T-helper 2 cell treated with Interferon-gamma antibody and Interleukin-4, amounts not matched to agents 5 μg/mL and 100 μg/mL, for 36 hours (primary cell): ENCODE data around the gene GSK3A.
"Not testable (repeated sequence)": the region's sequence is repeated elsewhere in the genome, so short reads cannot be mapped to it uniquely, and the experiment has no call there.

Source experiments
- DNase-seq: peaks from one replicate; pipeline ENCODE4 v3.0.0; 2021; ENCODE audit warnings: low spot score
- H3K27ac Mint-ChIP-seq: one replicate; pipeline ENCODE4 v1.8.0; 2021; ENCODE audit warnings: mild to moderate bottlenecking, mixed read lengths
- H3K27me3 Mint-ChIP-seq: one replicate; pipeline ENCODE4 v1.8.0; 2021; ENCODE audit warnings: low read depth, mixed read lengths
- H3K36me3 Mint-ChIP-seq: one replicate; pipeline ENCODE4 v1.8.0; 2021; ENCODE audit warnings: low read depth, mixed read lengths
- H3K4me1 Mint-ChIP-seq: one replicate; pipeline ENCODE4 v1.8.0; 2021; ENCODE audit warnings: low read depth, mixed read lengths
- H3K4me3 Mint-ChIP-seq: one replicate; pipeline ENCODE4 v1.8.0; 2022; ENCODE audit warnings: mild to moderate bottlenecking, moderate library complexity, mixed read lengths
- H3K9me3 Mint-ChIP-seq: one replicate; pipeline ENCODE4 v1.8.0; 2021; ENCODE audit warnings: mixed read lengths

GSK3A gene

DNA sequence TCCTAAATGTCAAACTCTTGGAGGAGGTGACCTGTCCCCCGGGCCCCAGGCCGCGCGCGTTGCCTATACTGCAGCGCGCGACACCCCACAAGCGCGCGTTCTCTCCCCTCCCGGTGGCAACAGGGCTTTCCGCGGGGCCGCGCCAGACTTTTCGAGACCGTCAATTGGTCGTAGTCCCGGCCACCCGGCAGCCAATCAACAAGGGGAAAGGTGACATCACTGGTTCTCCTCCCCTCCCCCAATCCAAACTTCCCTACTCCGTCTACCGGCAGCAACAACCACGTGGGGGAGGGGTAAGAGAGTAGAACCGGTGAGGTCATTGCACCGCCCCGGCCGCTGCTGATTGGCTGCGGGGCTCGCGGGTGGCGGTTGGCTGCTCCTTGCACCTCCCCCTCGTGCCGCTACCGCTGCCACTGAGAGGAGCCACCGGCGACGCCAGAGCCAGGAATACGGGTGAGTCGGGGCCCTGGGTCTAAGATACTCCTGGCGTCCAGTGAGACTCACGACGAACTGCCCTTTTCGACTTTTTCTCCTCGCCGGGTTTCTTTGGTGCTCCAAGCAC is 25.8 kb upstream of the GSK3A start:
- peak; percentile 99 for DNase-seq
- peaks cover 28% of the 10 kb centered on the region for H3K4me1 Mint-ChIP-seq
- no peaks in the 10 kb centered on the region for H3K9me3 Mint-ChIP-seq
- H3K27ac Mint-ChIP-seq, result no peak overlapping the region
- no peaks in the 10 kb centered on the region for H3K27me3 Mint-ChIP-seq
- H3K4me3 Mint-ChIP-seq, result no peak overlapping the region
- H3K36me3 Mint-ChIP-seq, result peaks cover 7% of the 10 kb centered on the region

DNA sequence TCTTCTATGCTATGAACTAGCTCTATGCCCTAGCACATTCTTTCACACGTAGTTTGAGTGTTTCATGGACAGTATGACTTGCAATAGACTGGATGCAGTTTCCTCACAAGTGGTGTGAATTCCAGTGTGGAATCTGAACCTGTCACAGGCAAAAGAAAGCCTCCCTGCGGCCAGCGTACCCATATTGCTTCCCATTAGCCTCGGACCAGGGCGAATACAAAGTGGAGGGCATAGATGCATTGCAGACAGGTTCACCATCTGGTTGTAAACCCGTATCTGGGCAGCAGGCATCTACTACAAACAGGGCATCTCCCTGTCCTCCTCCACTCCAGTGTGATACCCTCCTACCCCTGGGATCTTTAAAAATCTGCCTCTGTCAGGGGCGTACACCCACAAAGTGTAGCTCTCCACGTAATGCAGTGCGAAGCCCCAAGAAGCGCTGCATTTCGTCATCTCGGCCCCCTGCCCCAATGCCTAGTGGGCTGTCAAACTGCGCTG is 25.3 kb upstream of the GSK3A start:
- DNase-seq, result no peak
- Mint-ChIP-seq H3K36me3 (peaks cover 7% of the 10 kb centered on the region), H3K27me3 (peaks cover 1% of the 10 kb centered on the region), H3K27ac (no peak overlapping the region), H3K9me3 (no peaks in the 10 kb centered on the region), H3K4me3 (no peak overlapping the region), H3K4me1 (peaks cover 29% of the 10 kb centered on the region)

DNA sequence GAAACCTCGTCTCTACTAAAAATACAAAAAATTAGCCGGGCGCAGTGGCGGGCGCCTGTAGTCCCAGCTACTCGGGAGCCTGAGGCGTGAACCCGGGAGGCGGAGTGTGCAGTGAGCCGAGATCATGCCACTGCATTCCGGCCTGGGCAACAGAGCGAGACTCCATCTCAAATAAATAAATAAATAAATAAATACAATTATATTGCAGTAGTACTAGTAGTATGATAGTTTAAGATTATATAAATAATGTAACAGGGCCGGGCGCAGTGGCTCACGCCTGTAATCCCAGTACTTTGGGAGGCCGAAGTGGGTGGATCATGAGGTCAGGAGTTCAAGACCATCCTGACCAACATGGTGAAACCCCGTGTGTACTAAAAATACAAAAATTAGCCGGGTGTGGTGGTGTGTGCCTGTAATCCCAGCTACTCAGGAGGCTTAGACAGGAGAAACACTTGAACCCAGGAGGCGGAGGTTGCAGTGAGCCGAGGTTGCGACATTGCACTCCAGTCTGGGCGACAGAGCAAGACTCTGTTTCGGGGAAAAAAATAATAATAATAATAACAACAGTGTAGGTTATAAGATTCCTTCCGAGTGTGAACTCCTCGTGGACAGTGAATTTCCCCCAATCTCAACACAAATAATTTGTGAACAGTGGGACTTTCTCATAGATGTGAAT is 24.7 kb upstream of the GSK3A start:
- not testable (repeated sequence) for H3K27ac Mint-ChIP-seq, DNase-seq, H3K27me3 Mint-ChIP-seq, H3K36me3 Mint-ChIP-seq, H3K9me3 Mint-ChIP-seq, H3K4me3 Mint-ChIP-seq
- peaks cover 30% of the 10 kb centered on the region for H3K4me1 Mint-ChIP-seq

DNA sequence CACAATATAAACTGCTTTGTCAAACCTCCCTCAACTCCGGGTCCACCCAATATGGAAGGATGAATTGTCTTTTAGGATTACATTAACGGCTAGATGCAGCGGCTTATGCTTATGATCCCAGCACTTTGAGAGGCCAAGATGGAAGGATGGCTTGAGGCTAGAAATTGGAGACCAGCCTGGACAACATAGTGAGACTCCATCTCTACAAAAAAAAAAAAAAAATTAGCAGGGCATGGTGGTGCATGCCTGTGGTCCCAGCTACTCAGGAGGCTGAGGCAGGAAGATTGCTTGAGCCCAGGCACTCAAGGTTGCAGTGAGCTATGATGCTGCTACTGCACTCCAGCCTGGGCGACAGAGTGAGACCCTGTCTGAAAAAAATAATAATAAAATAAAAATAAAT is 23.7 kb upstream of the GSK3A start:
- H3K9me3 Mint-ChIP-seq, H3K36me3 Mint-ChIP-seq, DNase-seq, H3K27ac Mint-ChIP-seq, H3K27me3 Mint-ChIP-seq, H3K4me3 Mint-ChIP-seq: not testable (repeated sequence)
- H3K4me1 Mint-ChIP-seq, result peaks cover 25% of the 10 kb centered on the region

DNA sequence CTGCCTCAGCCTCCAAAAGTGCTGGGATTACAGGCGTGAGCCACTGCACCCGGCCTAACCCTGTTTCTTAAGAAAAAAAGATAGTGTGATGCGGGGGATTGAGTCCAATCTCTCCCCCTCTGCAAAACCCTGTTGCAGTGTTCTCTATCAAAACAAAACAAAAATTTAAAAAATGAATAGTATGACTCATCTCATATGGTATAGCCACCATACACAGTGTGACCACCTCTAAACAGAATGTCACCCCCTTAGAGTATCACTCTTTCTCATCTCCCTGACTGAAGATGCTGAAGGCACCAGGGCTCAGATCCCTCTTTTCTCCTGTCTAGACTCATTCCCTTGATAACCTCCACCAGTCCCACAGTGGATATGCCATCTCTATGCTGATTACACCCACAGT is 19.4 kb upstream of the GSK3A start:
- no peaks in the 10 kb centered on the region for H3K9me3 Mint-ChIP-seq
- no peaks in the 10 kb centered on the region for H3K36me3 Mint-ChIP-seq
- H3K27me3 Mint-ChIP-seq, result peaks cover 5% of the 10 kb centered on the region
- H3K4me1 Mint-ChIP-seq, result peaks cover 3% of the 10 kb centered on the region
- no peak overlapping the region for H3K4me3 Mint-ChIP-seq
- DNase-seq, result no peak
- no peak overlapping the region for H3K27ac Mint-ChIP-seq

DNA sequence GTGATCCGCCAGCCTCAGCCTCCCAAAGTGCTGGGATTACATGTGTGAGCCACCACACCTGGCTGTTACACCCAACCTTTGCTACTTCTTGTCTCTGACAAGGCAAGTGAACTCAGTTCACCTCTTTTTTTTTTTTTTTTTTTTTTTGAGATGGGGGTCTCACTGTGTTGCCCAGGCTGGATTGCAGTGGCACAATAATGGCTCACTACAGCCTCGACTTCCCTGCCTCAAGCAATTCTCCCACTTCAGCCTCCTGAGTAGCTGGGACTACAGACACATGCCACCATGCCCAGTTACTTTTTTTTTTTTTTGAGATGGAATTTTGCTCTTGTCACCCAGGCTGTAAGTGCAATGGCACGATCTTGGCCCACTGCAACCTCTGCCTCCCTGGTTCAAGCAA is 15.4 kb upstream of the GSK3A start:
- DNase-seq, H3K27ac Mint-ChIP-seq, H3K36me3 Mint-ChIP-seq, H3K9me3 Mint-ChIP-seq, H3K4me3 Mint-ChIP-seq: not testable (repeated sequence)
- peaks cover 13% of the 10 kb centered on the region for H3K4me1 Mint-ChIP-seq
- H3K27me3 Mint-ChIP-seq, result peaks cover 14% of the 10 kb centered on the region

DNA sequence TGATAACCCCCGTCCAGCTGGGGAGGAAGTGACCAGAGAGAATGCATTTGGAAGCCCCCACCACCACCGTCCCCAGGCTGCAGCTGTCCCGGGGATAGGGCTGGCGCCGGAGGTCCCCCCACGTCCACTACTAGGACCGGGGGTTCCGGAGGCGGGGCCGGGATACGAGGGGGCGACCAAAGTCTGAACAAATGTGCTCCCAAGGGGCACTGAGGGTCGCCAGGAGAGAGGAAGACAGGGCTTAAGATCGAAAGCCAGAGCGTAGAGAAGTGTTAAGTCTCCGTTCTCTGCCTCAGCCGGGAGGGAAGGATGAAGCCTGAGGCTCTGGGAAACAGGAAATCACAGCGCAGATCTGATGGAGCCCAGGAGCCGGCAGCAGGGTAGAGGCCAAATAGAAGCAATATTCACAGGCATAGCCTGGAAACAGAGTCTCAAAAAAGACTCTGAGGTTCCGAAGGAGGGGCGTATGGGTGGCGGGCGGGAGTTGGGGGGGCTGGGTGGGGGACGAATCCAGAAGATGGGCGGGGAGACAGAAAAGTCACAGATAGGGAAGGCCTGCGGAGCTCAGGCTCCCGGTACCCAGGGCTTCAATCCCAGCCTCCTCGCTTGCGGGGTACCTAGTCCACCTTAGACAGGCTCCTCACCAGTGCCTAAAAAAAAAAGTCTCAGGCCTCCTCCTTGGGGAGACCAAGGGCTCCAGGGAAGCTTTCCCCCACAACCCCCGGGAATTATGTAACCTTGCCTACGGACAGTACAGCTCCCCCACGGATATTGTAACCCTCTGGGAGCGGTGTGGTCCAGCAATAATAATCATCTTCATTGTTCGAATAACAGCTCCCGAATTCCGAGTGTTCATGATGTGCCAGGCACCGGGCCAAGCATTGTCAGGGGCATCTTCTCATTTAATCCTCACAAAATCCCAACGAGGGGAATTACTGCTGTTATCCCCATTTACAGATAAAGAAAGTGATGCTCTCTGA is 13.7 kb upstream of the GSK3A start:
- Mint-ChIP-seq H3K4me3 (peak overlapping the region; percentile 54), H3K9me3 (no peaks in the 10 kb centered on the region), H3K27me3 (peaks cover 10% of the 10 kb centered on the region), H3K27ac (peak overlapping the region; percentile 6), H3K4me1 (peaks cover 20% of the 10 kb centered on the region), H3K36me3 (peaks cover 4% of the 10 kb centered on the region)
- DNase-seq, result no peak

DNA sequence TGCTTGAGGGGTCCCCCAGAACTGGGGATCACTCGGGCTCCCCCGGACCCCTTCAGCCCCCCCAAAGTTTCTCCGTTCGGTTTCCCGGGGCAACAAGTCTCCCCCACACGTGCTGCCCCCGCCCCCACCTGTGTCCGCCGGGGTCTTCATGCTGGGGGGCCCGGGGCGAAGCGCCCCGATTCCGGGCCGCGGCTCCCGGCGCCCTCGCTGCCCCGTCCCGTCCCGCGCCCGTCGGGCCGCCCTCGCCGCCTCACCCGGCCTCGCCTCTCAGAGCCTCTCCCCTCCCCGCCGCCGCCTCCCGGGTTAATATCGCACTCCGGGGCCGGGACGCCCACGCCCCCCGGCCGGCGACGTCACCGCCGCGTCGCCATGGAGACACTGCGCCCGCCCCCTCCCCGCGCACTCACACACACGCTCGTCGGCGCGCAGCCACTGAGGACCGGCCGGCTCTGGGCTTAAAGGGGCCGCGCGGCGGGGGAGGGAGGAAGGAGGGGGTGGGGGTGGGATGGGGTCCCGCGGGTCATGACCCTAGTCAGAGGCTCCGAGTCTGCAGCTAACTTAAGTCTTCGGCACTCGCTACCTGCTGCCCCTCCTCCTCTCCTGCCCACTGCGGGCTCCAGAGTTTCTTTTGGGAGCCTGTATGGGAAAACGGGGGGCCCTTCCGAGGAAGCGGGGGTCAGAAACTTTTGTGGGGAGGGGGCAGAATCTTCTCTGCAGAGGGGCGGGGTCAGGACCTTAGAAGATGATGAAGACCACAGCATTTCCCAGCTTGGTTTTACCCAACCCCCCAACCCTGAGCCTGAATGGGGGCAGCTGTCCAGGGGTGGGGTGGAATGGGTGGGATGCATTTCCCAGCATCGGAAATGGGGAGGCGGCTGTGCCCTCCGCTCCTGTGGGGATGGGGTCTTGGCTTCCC is 12.7 kb upstream of the GSK3A start, which contains the start of gene ERF:
ERF (minus strand) TSS at position 279 of the 916 bp plus-strand sequence; CDS start at position 150, 129 bp downstream.
- peaks cover 4% of the 10 kb centered on the region for H3K36me3 Mint-ChIP-seq
- H3K9me3 Mint-ChIP-seq, result no peaks in the 10 kb centered on the region
- DNase-seq, result peak; percentile 93
- H3K4me3 Mint-ChIP-seq, result peak within 1 kb of the TSS; percentile 64
- peaks cover 21% of the 10 kb centered on the region for H3K4me1 Mint-ChIP-seq
- peaks cover 10% of the 10 kb centered on the region for H3K27me3 Mint-ChIP-seq
- peak within 1 kb of the TSS; percentile 86 for H3K27ac Mint-ChIP-seq

DNA sequence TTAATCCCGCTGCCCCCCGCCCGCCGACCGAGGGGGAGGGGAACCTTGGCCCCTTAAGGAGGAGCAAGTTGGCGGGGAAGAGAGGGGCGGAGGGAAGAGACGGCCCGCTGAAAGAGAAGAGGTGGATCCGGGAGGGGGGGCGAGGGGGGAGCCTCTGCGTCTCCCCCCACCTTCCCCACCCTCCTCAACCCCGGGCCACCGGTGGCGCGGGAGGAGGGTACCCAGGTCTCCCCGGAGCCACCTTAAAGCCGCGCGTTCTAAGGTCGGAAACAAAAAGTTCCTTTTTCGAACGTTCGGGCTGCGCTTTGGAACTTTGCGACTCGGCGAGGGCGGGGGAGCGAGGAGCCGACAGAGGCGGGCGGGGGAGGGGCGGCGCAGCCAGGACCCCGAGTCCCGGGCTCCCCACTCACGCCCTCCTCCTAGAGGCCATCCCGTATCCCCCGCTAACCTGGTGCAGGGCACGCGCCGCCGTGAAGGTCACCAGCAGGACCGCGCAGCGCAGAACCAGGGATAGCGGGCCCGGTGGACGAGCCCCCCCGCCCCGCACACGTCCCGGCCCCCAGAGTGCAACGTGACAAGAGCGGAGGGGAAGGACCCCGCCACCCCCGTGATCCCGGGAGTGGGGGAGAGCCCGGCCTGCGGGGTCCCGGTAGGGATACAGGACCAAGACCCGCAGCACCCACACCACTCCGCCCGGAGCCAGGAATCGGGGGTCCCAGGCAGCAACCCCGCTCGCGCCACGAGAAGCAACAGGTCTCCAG is 11.9 kb upstream of the GSK3A start:
- peak overlapping the region; percentile 86 for H3K27ac Mint-ChIP-seq
- peak overlapping the region; percentile 64 for H3K4me3 Mint-ChIP-seq
- no peaks in the 10 kb centered on the region for H3K9me3 Mint-ChIP-seq
- peaks cover 21% of the 10 kb centered on the region for H3K4me1 Mint-ChIP-seq
- DNase-seq, result peak; percentile 70
- H3K27me3 Mint-ChIP-seq, result peaks cover 10% of the 10 kb centered on the region
- H3K36me3 Mint-ChIP-seq, result peaks cover 7% of the 10 kb centered on the region

DNA sequence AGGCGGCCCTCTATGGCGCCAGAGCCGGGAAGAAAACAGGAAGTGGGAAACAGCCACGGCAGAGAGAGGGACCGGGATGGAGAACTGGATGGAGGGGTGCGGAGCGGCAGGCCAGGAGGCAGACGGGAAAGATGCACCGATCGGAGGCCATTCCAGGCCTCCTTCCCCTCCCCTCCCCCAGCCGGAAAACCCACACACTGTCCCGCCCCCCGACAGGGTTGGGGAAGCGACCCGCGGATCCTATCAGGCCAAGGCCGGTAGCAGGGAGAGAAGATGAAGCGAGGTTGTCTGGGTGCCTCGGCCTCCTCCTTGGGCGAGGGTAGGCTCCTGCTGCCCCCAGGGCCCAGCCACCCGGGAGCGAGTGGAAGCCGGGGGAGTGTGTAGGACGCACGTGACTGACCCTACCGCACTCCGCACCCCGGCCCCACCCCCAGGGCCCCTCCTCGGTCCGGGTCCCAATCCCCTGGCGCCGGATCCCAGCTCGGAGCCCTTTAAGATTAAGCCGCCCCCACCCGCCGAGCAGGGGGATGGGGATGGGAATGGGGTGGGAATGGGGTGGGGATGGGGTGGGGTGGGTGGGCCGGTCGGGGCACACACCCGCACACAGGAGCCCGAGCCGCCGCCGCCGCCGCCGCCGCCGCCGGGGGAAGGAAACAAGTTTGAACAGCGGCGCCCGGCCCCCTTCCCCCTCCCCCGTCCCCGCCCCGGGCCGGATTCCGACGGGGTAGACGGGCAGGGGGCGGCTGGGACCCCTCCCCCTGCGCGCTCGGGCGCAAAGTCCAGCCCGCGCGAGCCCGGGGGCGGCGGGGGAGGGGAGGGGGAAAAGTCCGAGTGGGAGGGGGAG is 11.1 kb upstream of the GSK3A start:
- H3K4me1 Mint-ChIP-seq, result peaks cover 21% of the 10 kb centered on the region
- peak overlapping the region; percentile 91 for H3K27ac Mint-ChIP-seq
- H3K36me3 Mint-ChIP-seq, result peaks cover 7% of the 10 kb centered on the region
- DNase-seq, result peak; percentile 58
- H3K9me3 Mint-ChIP-seq, result no peaks in the 10 kb centered on the region
- peaks cover 10% of the 10 kb centered on the region for H3K27me3 Mint-ChIP-seq
- H3K4me3 Mint-ChIP-seq, result peak overlapping the region; percentile 95

DNA sequence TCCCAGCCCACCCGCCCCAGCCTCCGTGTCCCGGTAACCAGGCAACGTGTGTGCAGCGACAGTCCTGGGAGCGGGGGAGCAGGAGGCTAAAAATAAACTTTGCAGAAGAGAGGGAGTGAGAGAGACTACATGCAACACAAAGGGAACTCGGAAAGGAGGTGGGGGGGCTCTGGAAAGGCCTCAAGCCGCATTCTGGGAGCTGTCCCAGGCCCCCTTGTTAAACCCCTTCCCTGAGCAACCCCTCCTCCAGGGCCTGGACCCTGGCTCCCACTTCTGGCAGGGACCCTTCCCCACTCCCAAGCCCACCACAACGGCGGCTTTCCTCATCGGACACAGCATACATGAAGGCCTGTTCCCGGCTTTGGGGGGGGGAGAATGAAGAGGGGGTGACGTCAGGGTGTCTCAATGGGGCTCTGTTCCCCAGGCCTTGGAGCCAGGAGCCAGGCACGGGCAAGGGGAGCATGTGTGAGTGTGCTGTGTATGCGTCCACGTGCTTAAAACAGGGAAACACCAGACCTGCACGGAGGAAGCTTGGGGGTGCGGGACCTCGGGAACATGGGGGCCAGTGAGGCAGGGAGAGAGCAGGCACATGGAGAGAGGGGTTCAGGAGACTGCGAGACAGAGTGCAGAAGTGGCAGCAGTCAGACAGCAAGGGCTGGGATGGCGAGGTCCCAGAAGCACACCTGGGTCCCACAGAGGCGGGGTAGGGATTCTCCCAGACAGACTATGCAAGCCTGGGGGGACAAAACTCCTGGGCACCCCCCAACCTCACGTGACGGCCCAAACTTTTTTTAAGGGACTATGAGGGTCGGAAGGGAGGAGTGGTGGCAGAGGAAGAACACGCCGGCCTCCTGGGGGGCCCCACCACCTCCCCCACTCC is 10.2 kb upstream of the GSK3A start:
- Mint-ChIP-seq H3K4me1 (peaks cover 21% of the 10 kb centered on the region), H3K27ac (peak overlapping the region; percentile 91), H3K9me3 (no peaks in the 10 kb centered on the region), H3K27me3 (peaks cover 10% of the 10 kb centered on the region), H3K4me3 (peak overlapping the region; percentile 95), H3K36me3 (peaks cover 7% of the 10 kb centered on the region)
- no peak for DNase-seq
